Measurements from ENCODE around the gene LOXL1. TPM values are rescaled to one million over a fixed set of nuclear protein-coding genes. Genes with fewer than 3 reads are reported as not detected.

The LOXL1 gene
- total RNA-seq, 2 donors from 2014 or later = 20.5 to 22.5 TPM

GRCh38 chr15:73962433-73962832, 36.2 kb downstream of the LOXL1 start:
- intact Hi-C loops (cut with DNase I) = no loop called here
- TF ChIP-seq POLR2A (IDR thresholded peaks at IDR 0.05) (no peak), CTCF (IDR thresholded peaks at IDR 0.05) (no peak), POLR2AphosphoS5 (IDR thresholded peaks at IDR 0.05) (no peak)
- no peaks in the 10 kb centered on the region for H3K36me3 ChIP-seq
- no peak overlapping the region for H3K4me3 ChIP-seq
- WGBS = 60% methylated on average over 5 of the region's 5 CpGs
- no peaks in the 10 kb centered on the region for H3K4me1 ChIP-seq (replicated peaks)
- H3K27me3 ChIP-seq (replicated peaks; ENCODE audit: insufficient read depth) = no peaks in the 10 kb centered on the region
- H3K9me3 ChIP-seq = no peaks in the 10 kb centered on the region
- DNase-seq (ENCODE audit: low spot score) = no peak
- no peak overlapping the region for H3K27ac ChIP-seq

- WGBS = 15% methylated on average over 11 of the region's 11 CpGs
- peak; percentile 57 for DNase-seq (ENCODE audit: low spot score)
- H3K27ac ChIP-seq = no peak overlapping the region
- intact Hi-C loops (cut with DNase I) = loop anchor here (2.0 kb wide), 1 partner anchor 14 kb away; no protein-coding TSS in a partner anchor
- H3K4me3 ChIP-seq = no peak overlapping the region
- TF ChIP-seq POLR2A (IDR thresholded peaks at IDR 0.05) = no peak
- no peak for TF ChIP-seq POLR2AphosphoS5 (IDR thresholded peaks at IDR 0.05)
- TF ChIP-seq CTCF (IDR thresholded peaks at IDR 0.05) = peak; percentile 76 to 92 (median 85)
- no peaks in the 10 kb centered on the region for H3K9me3 ChIP-seq
- H3K27me3 ChIP-seq (replicated peaks; ENCODE audit: insufficient read depth) = no peaks in the 10 kb centered on the region
- no peaks in the 10 kb centered on the region for H3K36me3 ChIP-seq
- H3K4me1 ChIP-seq (replicated peaks) = no peaks in the 10 kb centered on the region
These were observed 38.5 kb downstream of the LOXL1 start for GRCh38 chr15:73964736-73965093.

GRCh38 chr15:73965094-73965757, 39.0 kb downstream of the LOXL1 start:
- no peaks in the 10 kb centered on the region for H3K27me3 ChIP-seq (replicated peaks; ENCODE audit: insufficient read depth)
- TF ChIP-seq POLR2AphosphoS5 (IDR thresholded peaks at IDR 0.05) (no peak), POLR2A (IDR thresholded peaks at IDR 0.05) (no peak), CTCF (IDR thresholded peaks at IDR 0.05) (peak in 1 of 4 experiments; percentile 8)

GRCh38 chr15:73965758-73966113, 39.5 kb downstream of the LOXL1 start:
- TF ChIP-seq CTCF (IDR thresholded peaks at IDR 0.05) (no peak), POLR2AphosphoS5 (IDR thresholded peaks at IDR 0.05) (no peak), POLR2A (IDR thresholded peaks at IDR 0.05) (no peak)
- no peaks in the 10 kb centered on the region for H3K36me3 ChIP-seq
- H3K27ac ChIP-seq = no peak overlapping the region
- DNase-seq (ENCODE audit: low spot score) = no peak
- H3K9me3 ChIP-seq = no peaks in the 10 kb centered on the region
- WGBS = 52% methylated on average over 2 of the region's 2 CpGs
- no peaks in the 10 kb centered on the region for H3K4me1 ChIP-seq (replicated peaks)
- H3K4me3 ChIP-seq = no peak overlapping the region
- H3K27me3 ChIP-seq (replicated peaks; ENCODE audit: insufficient read depth) = no peaks in the 10 kb centered on the region
- intact Hi-C loops (cut with DNase I) = loop anchor here (2.0 kb wide), 1 partner anchor 15 kb away; no protein-coding TSS in a partner anchor

More at GRCh38 chr15:73965094-73965757, 39.0 kb downstream of the LOXL1 start:
- no peak for DNase-seq (ENCODE audit: low spot score)
- Histone ChIP-seq H3K9me3 (no peaks in the 10 kb centered on the region), H3K4me1 (replicated peaks) (no peaks in the 10 kb centered on the region), H3K27ac (no peak overlapping the region), H3K4me3 (no peak overlapping the region), H3K36me3 (no peaks in the 10 kb centered on the region)
- intact Hi-C loops (cut with DNase I) = loop anchor here (2.0 kb wide), 1 partner anchor 14 kb away; no protein-coding TSS in a partner anchor
- 38% methylated on average over 13 of the region's 13 CpGs for WGBS

- Histone ChIP-seq H3K36me3 (no peaks in the 10 kb centered on the region), H3K4me1 (replicated peaks) (peaks cover 4% of the 10 kb centered on the region), H3K27ac (no peak overlapping the region), H3K4me3 (no peak overlapping the region), H3K27me3 (replicated peaks; ENCODE audit: insufficient read depth) (no peaks in the 10 kb centered on the region), H3K9me3 (no peaks in the 10 kb centered on the region)
- DNase-seq (ENCODE audit: low spot score) = no peak
- 96% methylated on average over 3 of the region's 3 CpGs for WGBS
- TF ChIP-seq CTCF (IDR thresholded peaks at IDR 0.05) = no peak
- TF ChIP-seq POLR2A (IDR thresholded peaks at IDR 0.05) = no peak
- TF ChIP-seq POLR2AphosphoS5 (IDR thresholded peaks at IDR 0.05) = no peak
- intact Hi-C loops (cut with DNase I) = no loop called here
These were observed 42.2 kb downstream of the LOXL1 start for GRCh38 chr15:73968461-73968860.

Data from prostate gland (tissue), 2 donors.